Measurements from ENCODE around the gene FBN2. TPM values are rescaled to one million over a fixed set of nuclear protein-coding genes. Genes with fewer than 3 reads are reported as not detected.

FBN2 gene
- total and polyA plus RNA-seq, 2 of the 4 experiments (the other 2 are of a cell fraction): 26.7 to 69.0 TPM

DNA sequence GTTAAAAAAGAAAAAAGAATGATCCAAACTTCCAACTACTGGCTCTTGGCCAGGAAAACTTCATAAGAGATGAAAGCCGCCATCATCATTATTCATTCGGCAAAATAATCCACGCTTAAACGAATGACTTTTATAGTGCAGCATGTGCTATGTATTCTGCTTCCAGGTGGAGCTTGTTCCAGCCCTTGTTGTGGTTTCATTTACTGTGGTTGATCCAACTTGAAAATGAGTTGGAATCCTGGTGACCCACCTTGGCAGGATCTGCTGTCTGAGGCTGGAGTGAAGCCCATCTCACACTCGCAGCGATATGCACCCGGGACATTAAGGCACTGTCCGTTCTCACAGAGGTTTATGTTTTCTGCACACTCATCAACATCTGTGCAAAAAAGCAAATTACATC lies 209.6 kb downstream of the FBN2 start:
- TF ChIP-seq NFE2L2 (IDR thresholded peaks at IDR 0.05; ENCODE audit: low read depth, low read length) (no peak), USF2 (IDR thresholded peaks at IDR 0.05; ENCODE audit: low read depth, low read length) (no peak), RCOR1 (IDR thresholded peaks at IDR 0.05; ENCODE audit: insufficient replicate concordance, low read length) (no peak), CEBPB (IDR thresholded peaks at IDR 0.05; ENCODE audit: low read depth, low read length) (no peak), POLR2A (IDR thresholded peaks at IDR 0.05; ENCODE audit: low read depth, low read length) (no peak), MAZ (IDR thresholded peaks at IDR 0.05; ENCODE audit: borderline replicate concordance, low read depth, low read length) (no peak), RAD21 (IDR thresholded peaks at IDR 0.05; ENCODE audit: low read length) (no peak), FOS (IDR thresholded peaks at IDR 0.05; ENCODE audit: low read depth, low read length) (no peak), MAFK (IDR thresholded peaks at IDR 0.05; ENCODE audit: low read depth, low read length) (no peak)
- TF ChIP-seq, protein P1, sequence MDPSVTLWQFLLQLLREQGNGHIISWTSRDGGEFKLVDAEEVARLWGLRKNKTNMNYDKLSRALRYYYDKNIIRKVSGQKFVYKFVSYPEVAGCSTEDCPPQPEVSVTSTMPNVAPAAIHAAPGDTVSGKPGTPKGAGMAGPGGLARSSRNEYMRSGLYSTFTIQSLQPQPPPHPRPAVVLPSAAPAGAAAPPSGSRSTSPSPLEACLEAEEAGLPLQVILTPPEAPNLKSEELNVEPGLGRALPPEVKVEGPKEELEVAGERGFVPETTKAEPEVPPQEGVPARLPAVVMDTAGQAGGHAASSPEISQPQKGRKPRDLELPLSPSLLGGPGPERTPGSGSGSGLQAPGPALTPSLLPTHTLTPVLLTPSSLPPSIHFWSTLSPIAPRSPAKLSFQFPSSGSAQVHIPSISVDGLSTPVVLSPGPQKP (IDR thresholded peaks at IDR 0.05; ENCODE audit: borderline replicate concordance, low read depth, low read length): no peak
- H3K4me3 ChIP-seq (ENCODE audit: insufficient read depth, low read depth, low read length): no peak overlapping the region
- WGBS, 2 experiments (ENCODE audit: extremely low coverage in 2 of 2, insufficient read length in 1 of 2): 47% methylated on average over 4 of the region's 8 CpGs; no CpG with 5 or more reads in 1 of the 2 experiments
- no TSS peak for BruUV-seq (replicated peaks)
- no peak overlapping the region for H3K27ac ChIP-seq (ENCODE audit: insufficient read depth, low read length)
- no peak overlapping the region for H3K4me2 ChIP-seq (ENCODE audit: low read depth, low read length)
- no peaks in the 10 kb centered on the region for H3K9me3 ChIP-seq (ENCODE audit: control insufficient read depth, insufficient read depth, low read length)
- H3K27me3 ChIP-seq (ENCODE audit: control insufficient read depth, insufficient read depth, low read length): no peaks in the 10 kb centered on the region
- CTCF ChIA-PET: no interaction called here
- DNase-seq (no peak), ATAC-seq (ENCODE audit: low read depth) (no peak)
- no peak overlapping the region for H3K14ac ChIP-seq (replicated peaks; ENCODE audit: low read depth, low read length)
- peaks cover 2% of the 10 kb centered on the region; the same call in 1 of the 2 replicates for H3K9me1 ChIP-seq (ENCODE audit: insufficient read depth, low read length)
- no peaks in the 10 kb centered on the region for H3K4me1 ChIP-seq (ENCODE audit: control insufficient read depth, insufficient read depth, low read length)
- intact Hi-C loops (cut with micrococcal nuclease): no loop called here
- no peak overlapping the region for H3K18ac ChIP-seq (ENCODE audit: low read depth, low read length)
- H2AFZ ChIP-seq (replicated peaks; ENCODE audit: low read length, poor library complexity): no peak overlapping the region
- POLR2A ChIA-PET (ENCODE audit: unreplicated experiment): no interaction called here
- no peak overlapping the region for H2BK5ac ChIP-seq (ENCODE audit: low read depth, low read length, poor library complexity, severe bottlenecking)
- H4K91ac ChIP-seq (ENCODE audit: insufficient read depth, low read depth, low read length): no peak overlapping the region
- H4K20me1 ChIP-seq (ENCODE audit: insufficient read depth, low read length): no peaks in the 10 kb centered on the region
- no peak overlapping the region for H2BK15ac ChIP-seq (ENCODE audit: low read depth, low read length)
- no peak overlapping the region for H3K4ac ChIP-seq (ENCODE audit: low read depth, low read length)
- H4K5ac ChIP-seq (ENCODE audit: low read depth, low read length): no peak overlapping the region
- H4K8ac ChIP-seq (ENCODE audit: low read depth in 2 of 2, low read length in 2 of 2): no peak overlapping the region
- no peak overlapping the region for H3K23ac ChIP-seq (ENCODE audit: low read depth, low read length)
- no peak overlapping the region for H2BK120ac ChIP-seq (ENCODE audit: low read depth, low read length)
- in situ Hi-C loops (cut with MboI; ENCODE audit: low sequenced_read_pairs): no loop called here
- H2BK20ac ChIP-seq (ENCODE audit: low read depth, low read length): no peak overlapping the region
- no peak overlapping the region for H2AK5ac ChIP-seq (ENCODE audit: low read depth, low read length)
- no peaks in the 10 kb centered on the region for H3K79me1 ChIP-seq (ENCODE audit: low read depth in 1 of 2, low read length in 2 of 2)
- H3K9ac ChIP-seq (ENCODE audit: low read depth, low read length): no peak overlapping the region
- H3K56ac ChIP-seq (ENCODE audit: extremely low read depth, insufficient read depth, low read length): no peak overlapping the region
- dilution Hi-C loops (cut with HindIII; ENCODE audit: low sequenced_read_pairs, unreplicated experiment): no loop called here
- peaks cover 28% of the 10 kb centered on the region for H3K36me3 ChIP-seq (ENCODE audit: control insufficient read depth, insufficient read depth, low read length)
- H2AK9ac ChIP-seq (replicated peaks; ENCODE audit: low read depth, low read length, poor library complexity): no peak overlapping the region
